NCI-H146 (cell line): ENCODE results near the gene SETD4.
"Not testable (repeated sequence)": the region's sequence is repeated elsewhere in the genome, so short reads cannot be mapped to it uniquely, and the experiment has no call there.

Experiments used
- DNase-seq: peaks from one replicate; lab custom pipeline; 2025; lab: John Stamatoyannopoulos, UW

The SETD4 gene

GRCh38 chr21:36079010-36079649, 18.8 kb upstream of the SETD4 start:
- no peak for DNase-seq

DNA sequence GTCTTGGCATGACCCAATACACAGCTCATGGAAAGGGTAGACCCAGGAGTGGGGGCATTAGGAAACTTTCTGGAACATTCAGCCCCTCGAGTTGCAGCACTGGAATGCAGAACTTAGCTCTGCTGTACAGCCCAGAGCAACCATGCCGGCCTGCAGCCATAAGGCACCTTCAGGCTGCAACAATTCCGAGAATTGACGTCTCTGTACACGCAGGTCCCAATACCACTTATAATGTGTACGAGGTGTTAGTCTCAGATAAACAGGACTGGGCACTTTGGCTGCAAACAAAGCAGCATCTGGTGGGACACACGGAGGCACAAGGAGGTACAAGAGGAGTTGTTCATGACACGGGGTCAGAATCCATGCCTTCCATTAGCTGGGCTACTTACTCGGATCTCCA, 17.4 kb upstream of the SETD4 start:
- DNase-seq: no peak

- DNase-seq: no peak
Observed at GRCh38 chr21:36076878-36077655, 16.7 kb upstream of the SETD4 start.

DNA sequence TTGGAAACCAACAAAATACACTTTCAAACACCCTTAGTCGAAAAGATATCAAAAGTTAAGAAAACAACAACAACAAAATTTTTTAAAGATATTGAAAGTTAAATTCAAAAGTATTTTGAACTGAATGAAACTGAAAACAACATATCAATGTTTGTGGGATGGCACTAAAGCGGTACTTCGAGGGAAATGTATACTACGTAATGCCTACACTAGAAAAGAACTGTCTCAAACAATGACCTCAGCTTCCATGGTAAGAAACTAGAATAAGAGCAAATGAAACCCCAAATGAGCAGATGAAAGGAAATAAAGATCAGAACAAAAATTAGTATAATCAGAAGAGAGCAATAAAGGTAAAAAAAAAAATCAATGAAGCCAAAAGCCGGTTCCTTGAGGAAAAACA, 15.6 kb upstream of the SETD4 start:
- DNase-seq: no peak

GRCh38 chr21:36075171-36075570, 14.8 kb upstream of the SETD4 start:
- DNase-seq: no peak

DNA sequence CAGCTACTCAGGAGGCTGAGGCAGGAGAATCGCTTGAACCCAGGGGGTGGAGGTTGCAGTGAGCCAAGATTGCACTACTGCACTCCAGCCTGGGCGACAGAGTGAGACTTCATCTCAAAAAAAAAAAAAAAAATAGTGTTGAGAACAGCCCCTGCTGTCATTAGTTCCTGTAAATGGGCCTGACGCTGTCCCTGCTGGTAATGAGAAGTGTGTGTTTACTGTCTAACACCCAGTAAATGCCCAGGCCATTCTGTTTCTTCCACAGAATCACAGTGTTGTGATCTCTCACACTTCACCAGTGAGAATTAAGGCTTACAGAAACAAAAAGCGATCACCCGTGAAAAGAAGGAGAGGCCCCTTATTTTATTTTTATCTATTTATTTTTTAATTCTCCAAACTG, 13.6 kb upstream of the SETD4 start:
- not testable (repeated sequence) for DNase-seq

DNA sequence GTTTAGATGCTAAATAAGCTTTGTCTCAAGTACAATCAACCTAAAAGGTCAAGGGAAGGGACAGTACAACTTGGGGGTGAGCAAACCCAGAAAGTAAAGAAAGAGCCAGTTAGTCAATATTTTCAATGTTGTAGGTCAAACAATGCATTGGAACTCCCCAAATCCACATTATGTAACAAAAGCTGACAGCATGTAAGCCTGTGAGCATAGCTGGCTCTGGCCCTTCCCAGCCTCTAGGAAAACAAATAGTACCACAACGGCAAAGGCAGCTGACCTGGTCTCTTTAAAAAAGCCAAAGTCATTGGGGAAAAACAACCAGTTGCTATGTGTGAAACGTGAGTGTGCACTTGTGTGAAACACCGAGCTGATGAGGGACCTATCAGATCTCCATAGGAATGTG, 12.9 kb upstream of the SETD4 start:
- DNase-seq: no peak

DNA sequence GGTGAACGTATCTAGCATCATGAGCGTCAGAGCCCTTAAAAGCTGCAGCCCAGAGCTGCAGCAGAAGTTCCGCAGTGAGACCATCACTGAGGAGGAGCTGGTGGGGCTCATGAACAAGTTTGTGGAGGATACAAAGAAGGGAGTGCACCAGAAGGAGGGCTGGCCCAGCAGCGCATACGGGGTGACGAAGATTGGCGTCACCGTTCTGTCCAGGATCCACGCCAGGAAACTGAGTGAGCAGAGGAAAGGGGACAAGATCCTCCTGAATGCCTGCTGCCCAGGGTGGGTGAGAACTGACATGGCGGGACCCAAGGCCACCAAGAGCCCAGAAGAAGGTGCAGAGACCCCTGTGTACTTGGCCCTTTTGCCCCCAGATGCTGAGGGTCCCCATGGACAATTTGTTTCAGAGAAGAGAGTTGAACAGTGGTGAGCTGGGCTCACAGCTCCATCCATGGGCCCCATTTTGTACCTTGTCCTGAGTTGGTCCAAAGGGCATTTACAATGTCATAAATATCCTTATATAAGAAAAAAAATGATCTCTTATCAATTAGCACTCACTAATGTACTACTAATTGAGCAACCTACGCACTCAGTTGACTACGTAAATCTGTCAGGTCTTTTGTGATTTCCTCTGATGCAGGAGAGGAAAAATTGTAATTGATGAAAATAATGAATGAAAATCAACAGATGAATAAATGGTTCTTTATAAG, 12.3 kb upstream of the SETD4 start:
- no peak for DNase-seq

- DNase-seq: no peak
Observed at GRCh38 chr21:36070999-36071398, 10.7 kb upstream of the SETD4 start.

GRCh38 chr21:36069713-36070583, 9.6 kb upstream of the SETD4 start, which contains the start of gene CBR1:
Gene CBR1 (plus strand): TSS chr21:36070024. CDS start chr21:36070116, 92 bp downstream.
- DNase-seq: peak; percentile 88

GRCh38 chr21:36068748-36069398, 8.5 kb upstream of the SETD4 start:
- no peak for DNase-seq

DNA sequence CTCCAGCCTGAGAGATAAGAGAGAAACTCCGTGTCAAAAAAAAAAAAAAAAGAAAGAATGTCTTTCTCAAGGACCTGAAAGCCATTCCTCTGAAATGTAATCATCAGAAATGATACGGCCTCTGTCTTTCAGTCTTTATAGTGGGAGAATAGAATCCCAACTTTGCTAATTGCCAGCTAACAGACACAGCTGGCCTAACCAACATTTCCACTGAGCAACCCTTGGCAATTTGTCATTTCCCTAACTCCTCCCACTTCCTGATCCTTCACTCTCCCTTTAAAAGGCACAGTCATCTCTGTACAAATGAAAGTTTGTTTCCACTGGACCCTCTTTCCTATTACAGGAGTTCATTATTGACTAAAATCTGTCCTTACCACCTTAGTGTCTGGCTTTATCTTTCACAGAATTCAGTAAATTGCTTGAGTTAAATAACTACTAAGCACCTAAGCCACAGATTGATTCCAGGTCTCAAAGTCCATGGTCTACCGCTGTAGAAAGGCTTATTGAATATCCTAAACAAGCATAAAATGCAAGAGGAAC, 5.2 kb upstream of the SETD4 start:
- DNase-seq: no peak

GRCh38 chr21:36064085-36064460, 3.7 kb upstream of the SETD4 start:
- no peak for DNase-seq

GRCh38 chr21:36063375-36064084, 3.2 kb upstream of the SETD4 start:
- DNase-seq: no peak

DNA sequence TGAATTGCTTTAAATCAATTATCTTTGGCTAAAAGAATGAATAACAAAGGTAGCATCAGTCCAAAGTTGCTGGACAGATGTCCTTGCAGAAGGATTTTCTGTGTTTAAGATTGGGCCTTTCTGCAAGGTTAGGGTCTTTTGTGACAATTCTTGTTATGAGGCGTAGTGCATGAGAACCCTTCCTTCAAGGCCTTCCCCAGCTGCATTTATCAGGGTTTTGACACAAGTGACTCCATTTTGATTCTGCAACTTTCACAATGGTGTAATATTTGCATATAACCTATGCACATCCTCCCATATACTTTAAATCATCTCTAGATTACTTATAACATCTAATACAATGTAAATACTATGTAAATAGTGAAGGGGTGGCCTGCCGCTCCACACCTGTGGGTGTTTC, 1.1 kb upstream of the SETD4 start:
- no peak for DNase-seq

DNA sequence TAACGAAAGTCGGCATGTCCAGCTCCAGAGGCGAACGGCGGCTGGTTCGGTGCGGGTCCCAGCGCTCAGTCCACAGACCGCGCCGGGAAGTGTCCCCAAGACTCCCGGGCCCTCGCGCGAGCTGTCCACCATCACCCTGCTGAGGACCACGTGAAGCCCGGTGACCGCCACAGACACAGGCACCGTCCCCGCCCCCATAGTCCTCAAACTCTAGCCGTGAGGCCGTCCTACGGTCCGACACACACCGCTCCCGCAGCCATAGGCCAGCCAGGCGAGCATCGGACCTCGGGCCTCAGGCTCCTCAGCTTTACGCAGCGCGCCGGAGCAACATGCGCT, 535 bp downstream of the SETD4 start:
- DNase-seq: peak; percentile 71

- no peak for DNase-seq
Observed at GRCh38 chr21:36055551-36055950, 4.8 kb downstream of the SETD4 start.

- DNase-seq: no peak
Observed at GRCh38 chr21:36053715-36054062, 6.6 kb downstream of the SETD4 start.

- no peak for DNase-seq
Observed at GRCh38 chr21:36052860-36053714, 7.2 kb downstream of the SETD4 start.

- no peak for DNase-seq
Observed at GRCh38 chr21:36048357-36048756, 12.0 kb downstream of the SETD4 start.
